Right forelimb (tissue), 1 donor: ENCODE data around the gene PKMYT1.
"Not testable (repeated sequence)": the region's sequence is repeated elsewhere in the genome, so short reads cannot be mapped to it uniquely, and the experiment has no call there.

ENCODE experiments used
- DNase-seq: peaks from one replicate; pipeline ENCODE4 v3.0.0-alpha.2; 2018

Gene PKMYT1

DNA sequence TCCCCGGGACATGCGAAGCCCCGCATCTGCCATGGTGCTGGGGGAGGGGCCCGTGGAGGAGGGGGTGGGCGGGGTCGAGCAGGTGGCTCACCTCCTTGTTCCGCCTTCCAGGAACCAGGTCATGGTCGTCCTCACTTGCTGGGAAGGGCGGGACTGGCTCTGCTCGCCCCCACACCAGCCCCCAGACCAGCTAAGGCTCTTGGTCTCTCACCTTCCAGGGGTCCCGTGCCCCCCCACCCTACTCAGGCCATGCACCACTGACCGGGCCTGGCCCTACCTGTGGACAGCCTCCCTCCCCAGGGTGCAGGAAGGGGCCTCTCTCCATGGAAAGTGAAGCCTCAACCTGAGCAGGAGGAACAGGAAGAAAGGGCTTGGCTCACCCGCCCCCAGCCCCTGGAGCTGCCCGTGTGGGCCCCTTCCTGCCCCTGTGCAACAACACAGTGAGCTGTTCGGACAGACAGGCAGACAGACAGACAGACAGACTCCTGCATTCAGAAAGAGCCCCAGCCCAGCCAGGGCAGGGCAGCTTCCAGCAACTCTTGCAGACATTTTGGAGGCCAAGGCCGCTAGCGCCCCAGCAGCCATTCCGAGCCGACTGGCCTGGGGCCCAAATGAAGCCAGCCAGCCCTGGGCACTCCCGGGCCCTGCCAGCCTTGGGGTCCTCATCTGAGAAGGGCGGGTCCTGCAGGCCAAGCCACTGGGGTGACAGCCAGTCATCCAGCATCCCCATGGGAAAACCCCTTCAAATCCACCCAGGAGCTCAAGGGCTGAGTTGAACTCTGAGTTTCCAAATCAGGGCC, 24.3 kb downstream of the PKMYT1 start:
- DNase-seq, result no peak

DNA sequence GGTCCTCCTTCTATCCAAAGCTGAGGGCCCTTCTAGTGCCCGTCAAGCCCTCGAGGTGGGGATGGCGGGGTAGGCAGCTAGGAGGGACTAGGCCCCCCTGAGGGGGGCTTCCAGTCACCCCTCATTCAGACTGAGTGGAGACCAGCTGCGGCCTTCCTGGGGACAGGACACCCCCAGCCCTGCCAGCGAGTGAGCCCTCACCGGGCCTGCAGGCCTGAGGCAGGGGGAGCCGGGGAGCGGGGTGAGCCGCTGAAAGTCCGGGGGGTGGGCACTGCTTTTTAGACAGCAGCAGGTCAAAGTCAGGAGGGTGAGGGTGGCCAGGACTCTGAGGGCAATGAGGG, 24.8 kb downstream of the PKMYT1 start:
- DNase-seq, result no peak

DNA sequence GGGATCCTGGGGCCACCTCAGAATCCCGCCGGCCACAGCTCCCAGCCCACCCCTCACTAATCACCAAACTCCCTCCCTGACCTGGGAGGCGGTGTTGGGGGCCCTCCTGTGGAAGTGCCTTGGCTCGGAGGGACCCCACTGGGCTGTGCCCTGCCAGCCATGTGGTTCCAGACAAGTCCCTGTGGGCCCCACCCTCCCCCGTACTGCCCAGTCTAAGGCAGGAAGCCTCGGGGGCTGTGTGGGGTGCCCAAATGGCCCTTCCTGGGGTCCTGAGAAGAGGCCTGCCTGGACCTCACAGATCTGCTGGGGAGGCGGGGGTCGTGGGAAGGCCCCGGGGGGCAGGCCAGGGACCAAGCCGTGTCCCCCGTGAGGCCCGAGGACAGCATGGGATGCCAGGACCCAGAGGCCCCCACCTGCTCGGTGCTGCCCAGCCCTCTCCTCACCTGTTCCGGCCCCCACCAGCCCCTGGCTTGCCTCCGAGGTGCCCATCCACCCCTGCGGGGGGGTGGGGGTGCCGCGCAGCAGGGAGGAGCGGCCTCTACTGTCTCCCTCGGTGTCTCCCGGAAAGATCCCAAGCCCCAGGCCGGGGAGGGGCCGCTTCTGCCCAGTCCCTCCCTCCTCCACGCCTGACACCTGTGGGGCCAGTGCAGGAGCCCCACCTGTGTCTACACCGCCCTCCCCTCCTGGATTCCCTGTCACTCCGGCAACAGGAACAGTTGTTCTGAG, 25.4 kb downstream of the PKMYT1 start:
- DNase-seq, result no peak

DNA sequence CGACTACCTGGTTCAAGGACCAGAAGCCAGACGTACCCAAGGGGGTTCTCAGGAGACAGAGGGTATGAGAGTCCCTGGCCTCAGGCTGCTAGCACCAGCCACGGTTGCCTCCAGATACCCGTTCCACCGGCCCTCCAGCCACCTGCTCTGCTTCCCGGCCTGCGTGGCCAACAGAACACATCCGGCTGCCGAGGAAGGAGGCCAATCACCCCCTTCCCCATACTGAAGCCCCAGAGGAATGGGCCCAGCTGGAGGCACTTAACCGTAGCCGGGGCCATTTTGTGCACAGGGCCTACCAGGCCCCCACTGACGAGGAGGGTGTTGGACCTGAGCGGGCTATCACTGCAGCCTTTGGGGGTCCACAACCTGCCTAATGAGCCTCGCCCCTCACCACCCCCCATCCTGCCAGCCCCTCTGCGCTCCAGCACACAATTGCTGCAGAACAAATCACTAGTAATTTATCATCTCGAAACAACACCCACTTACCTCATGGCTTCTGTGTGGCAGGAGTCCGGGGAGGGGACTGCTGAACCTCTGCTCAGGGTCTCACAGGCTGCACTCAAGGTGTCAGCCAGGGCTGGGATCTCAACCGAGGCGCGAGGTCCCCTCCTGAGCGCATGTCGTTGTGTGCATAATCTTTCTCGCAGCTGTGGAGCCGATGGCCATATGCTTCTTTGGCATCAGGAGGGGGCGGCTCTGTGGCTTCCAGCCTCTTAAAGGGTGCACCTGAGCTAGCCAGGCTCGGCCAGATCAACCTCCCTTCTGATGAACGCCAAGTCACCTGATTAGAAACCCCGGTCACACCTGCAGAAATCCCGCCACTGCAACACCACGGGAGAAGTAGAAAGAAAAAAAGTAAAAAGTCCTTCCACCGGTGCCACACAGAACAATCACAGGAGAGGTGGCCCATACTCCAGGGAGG, 26.3 kb downstream of the PKMYT1 start:
- no peak for DNase-seq

DNA sequence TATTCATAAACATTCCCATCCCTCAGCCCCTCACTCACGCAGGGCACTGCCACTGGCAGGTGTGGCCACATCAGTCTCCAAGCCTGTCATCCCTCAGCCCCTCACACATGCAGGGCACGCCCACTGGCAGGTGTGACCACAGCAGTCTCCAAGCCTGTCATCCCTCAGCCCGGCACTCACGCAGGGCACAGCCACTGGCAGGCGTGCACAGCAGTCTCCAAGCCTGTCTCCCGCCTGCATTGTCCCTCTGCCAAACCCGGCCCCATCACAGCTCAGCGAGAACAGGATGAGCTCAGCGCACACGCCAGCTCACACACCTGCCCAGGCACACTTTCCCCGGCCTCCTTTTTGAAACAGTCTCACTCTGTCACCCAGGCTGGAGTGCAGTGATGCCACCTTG, 27.6 kb downstream of the PKMYT1 start:
- DNase-seq, result no peak

- no peak for DNase-seq
Measured at GRCh38 chr16:2950773-2951172, 29.5 kb downstream of the PKMYT1 start.

DNA sequence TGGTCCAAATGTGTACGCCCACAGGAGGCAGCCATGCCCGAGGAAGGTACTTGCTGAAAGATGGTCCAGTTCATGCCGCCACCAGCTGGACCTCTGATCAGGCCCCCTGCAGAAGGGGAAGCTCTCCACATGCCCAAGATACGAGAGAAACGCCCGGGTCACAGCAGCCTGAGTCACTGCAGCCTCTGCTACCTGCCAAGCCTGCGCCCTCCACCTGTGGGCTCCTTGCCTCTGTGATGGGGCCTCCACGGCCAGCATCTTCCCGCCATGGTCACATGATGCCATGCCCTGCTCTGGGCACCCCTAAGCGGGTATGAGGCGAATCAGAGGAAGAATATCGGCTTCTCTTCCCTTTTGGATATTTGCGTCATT, 29.9 kb downstream of the PKMYT1 start:
- DNase-seq, result no peak

- DNase-seq, result peak; percentile 30
Measured at GRCh38 chr16:2949705-2950352, 30.4 kb downstream of the PKMYT1 start.

DNA sequence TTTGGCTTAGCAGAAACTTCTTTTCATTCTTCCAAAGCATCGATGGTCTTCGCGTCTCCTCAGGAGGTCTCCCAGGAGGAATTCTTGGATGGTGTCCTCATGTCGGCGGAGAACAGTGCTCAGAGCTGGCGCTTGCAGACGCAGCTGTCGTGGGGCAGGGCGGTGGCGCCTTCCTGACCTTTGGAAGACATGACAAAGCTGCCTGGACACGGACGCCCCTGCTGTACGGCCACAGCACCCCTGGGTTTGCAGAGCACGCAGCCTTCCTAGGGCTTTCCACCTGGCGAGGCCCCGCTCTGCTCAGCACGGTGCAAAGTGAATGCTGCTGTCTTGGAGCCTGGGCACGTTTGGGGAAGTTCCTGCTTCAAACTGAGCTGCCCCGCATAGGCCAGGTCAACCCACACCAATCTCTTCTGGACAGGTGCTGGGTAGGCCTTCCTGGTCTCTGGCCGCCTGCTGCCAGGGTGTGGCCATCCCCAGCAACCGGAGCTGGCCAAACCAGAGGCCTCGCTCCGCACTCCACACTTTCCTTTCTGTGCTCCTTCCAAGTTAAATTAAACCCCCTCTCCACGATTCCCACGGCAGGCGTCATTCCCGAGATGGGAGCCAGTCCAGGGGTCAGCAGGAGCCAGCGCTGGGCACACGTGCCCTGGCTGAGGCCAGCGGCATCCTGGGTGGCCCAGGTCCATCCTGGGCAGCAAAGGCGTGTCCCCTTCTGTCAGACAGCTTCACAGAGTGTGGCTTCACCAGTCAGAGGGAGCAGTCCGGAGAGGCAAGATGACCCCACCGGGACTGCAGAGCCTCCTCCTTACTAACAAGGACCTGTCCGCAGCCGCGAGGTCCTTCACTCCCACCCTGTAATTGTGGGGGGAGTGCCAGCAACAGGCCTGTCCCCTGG, 31.2 kb downstream of the PKMYT1 start:
- DNase-seq, result peak; percentile 42

DNA sequence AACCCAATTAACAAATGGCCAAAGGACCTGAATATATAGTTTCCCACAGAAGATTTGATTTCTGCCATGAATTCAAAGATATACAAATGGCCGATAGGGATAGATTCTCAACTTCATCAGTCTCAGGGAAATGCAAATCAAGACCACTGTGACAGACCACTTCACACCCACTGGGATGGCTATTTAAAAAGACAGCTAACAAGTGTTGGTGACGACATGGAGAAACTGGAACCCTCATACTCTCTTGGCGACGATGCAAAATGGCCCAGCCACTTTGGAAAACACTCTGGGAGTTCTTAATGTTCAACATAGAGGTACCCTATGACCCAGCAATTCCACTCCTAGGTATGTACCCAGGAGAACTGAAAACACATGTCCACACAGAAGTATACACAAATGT, 33.6 kb downstream of the PKMYT1 start:
- no peak for DNase-seq

- DNase-seq, result not testable (repeated sequence)
Measured at GRCh38 chr16:2943716-2944115, 36.5 kb downstream of the PKMYT1 start.

DNA sequence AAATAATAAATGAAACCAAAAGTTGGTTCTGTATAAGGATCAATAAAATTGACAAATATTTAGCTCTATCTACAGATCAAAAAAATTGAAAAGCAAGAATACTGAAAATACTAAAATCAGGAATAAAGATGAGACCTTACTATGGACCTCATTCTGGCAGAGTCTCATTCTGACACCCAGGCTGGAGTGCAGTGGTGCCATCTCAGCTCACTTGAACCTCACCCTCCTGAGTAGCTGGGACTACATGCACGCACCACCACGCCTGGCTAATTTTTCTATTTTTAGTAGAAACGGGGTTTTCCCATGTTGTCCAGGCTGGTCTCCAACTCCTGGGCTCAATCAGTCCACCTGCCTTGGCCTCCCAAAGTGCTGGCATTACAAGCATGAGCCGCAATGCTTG, 38.2 kb downstream of the PKMYT1 start:
- no peak for DNase-seq

DNA sequence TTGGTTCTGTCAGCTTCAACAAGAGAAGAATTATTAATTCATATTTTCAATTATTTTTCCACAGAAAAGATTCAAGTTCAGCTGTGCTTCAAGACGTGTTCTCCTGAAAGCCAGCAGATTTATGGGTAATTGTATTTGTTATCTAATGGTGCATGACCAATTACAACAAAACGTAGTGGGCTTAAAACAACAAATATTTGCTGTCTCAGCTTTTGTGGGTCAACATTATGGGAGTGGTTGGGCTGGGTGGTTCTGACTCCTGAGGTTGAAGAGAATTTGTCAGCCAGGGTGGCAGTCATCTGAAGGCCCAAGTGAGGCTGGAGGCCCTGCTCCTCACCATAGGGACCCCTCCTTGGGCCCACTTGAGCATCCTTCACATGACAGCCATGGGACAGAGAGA, 40.3 kb downstream of the PKMYT1 start:
- DNase-seq, result no peak

DNA sequence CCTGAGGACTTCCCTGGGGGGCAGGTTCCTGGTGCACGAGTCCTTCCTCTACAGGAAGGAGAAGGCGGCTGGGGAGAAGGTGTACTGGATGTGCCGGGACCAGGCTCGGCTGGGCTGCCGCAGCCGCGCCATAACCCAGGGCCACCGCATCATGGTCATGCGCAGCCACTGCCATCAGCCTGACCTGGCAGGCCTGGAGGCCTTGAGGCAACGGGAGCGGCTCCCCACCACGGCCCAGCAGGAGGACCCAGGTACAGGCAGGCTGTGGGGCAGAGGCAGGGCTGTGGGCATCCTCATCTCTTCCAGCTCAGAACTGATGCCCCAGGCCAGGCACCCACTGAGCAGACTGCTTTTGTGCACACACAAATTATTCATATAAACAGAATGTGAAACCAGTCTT, 42.0 kb downstream of the PKMYT1 start:
- no peak for DNase-seq

GRCh38 chr16:2937170-2937569, 43.1 kb downstream of the PKMYT1 start:
- DNase-seq, result no peak

- no peak for DNase-seq
Measured at GRCh38 chr16:2936436-2937011, 43.7 kb downstream of the PKMYT1 start.

DNA sequence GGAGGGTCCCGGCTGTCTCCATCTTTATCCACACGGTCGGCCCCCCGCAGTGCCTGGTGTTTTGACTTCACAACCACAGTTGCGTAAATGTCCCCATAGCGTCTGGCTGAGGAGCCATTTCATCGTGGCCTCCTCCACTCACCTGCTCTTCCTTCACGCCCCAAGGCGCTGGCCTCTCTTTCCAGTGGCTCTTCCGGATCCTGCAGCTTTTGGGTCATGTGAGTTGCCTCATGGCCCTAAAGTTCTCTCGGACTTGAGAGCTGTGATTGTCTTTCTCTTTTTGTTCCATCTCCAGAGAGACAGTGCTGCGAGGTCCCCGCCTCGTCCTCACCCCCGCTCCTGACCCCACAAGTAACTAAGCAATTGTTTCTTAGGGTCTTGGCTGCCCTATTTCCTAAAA, 45.8 kb downstream of the PKMYT1 start:
- no peak for DNase-seq

DNA sequence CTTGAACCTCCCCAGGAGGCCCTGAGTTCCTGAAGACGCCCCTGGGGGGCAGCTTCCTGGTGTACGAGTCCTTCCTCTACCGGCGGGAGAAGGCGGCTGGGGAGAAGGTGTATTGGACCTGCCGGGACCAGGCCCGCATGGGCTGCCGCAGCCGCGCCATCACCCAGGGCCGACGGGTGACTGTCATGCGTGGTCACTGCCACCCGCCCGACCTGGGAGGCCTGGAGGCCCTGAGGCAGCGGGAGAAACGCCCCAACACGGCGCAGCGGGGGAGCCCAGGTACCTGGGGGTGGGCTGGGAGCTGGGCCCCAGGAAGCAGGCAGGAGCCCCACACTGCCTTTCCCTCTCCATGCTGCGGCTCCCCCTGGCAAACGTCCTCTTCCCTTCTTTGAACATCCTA, 46.5 kb downstream of the PKMYT1 start:
- DNase-seq, result no peak

GRCh38 chr16:2933136-2933535, 47.1 kb downstream of the PKMYT1 start:
- DNase-seq, result no peak

DNA sequence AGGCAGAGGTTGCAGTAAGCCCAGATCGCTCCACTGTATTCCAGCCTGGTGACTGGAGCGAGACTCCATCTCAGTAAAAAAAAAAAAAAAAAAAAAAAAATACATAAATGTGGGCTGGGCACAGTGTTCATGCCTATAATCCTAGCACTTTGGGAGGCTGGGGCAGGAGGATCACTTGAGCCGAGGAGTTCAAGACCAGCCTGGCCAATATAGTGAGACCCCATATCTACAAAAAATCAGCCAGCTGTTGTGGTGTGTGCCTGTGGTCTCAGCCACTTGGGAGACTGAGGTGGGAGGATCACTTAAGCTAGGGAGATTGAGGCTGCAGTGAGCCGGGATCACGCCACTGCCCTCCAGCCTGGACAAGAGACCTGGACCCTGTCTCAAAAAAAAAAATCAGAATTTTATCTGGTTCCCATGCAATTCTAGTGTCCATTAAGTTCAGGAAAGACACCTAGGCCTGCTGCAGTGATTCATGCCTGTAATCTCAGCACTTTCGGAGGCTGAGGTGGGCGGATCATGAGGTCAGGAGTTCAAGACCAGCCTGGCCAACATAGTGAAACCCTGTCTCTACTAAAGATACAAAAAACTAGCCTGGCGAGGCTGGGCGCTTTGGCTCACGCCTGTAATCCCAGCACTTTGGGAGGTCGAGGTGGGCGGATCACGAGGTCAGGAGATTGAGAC, 48.9 kb downstream of the PKMYT1 start:
- DNase-seq, result not testable (repeated sequence)

GRCh38 chr16:2930236-2930635, 50.0 kb downstream of the PKMYT1 start:
- no peak for DNase-seq
